ENCODE data around the gene MEGF8.
A peak's percentile ranks its signal among the peaks of the same experiment; 100 is the strongest.

Gene MEGF8, protein sequence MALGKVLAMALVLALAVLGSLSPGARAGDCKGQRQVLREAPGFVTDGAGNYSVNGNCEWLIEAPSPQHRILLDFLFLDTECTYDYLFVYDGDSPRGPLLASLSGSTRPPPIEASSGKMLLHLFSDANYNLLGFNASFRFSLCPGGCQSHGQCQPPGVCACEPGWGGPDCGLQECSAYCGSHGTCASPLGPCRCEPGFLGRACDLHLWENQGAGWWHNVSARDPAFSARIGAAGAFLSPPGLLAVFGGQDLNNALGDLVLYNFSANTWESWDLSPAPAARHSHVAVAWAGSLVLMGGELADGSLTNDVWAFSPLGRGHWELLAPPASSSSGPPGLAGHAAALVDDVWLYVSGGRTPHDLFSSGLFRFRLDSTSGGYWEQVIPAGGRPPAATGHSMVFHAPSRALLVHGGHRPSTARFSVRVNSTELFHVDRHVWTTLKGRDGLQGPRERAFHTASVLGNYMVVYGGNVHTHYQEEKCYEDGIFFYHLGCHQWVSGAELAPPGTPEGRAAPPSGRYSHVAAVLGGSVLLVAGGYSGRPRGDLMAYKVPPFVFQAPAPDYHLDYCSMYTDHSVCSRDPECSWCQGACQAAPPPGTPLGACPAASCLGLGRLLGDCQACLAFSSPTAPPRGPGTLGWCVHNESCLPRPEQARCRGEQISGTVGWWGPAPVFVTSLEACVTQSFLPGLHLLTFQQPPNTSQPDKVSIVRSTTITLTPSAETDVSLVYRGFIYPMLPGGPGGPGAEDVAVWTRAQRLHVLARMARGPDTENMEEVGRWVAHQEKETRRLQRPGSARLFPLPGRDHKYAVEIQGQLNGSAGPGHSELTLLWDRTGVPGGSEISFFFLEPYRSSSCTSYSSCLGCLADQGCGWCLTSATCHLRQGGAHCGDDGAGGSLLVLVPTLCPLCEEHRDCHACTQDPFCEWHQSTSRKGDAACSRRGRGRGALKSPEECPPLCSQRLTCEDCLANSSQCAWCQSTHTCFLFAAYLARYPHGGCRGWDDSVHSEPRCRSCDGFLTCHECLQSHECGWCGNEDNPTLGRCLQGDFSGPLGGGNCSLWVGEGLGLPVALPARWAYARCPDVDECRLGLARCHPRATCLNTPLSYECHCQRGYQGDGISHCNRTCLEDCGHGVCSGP (N-terminal part only)

DNA sequence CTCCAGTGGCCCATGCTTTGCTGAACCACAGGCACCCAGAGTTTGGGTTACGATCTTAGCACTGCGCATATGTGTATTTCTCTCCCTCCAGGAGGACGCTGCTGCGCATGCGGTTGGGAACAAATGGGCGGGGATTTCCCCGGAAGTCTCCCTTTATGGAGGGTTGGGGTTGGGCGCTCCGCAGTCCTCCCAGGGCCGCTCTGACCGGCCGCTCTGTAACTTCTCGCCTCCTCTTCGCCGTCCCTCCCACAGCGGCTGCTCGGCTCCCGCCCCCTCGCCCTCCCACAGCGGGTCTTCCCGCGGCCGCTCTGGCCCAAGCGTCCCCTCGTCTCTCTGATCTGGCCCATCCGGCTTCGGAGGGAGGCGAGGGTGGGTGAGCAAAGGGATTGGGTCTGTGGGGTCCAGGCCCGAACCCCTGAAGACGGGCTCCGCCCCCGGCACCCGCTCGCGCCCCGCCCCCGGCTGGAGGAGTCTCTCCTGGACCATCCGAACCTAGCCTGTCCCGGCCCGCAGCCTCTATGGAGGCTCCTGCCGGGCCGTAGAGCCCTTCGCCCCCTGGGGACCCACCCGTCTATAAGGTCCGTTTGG lies at the start of gene MEGF8:
MEGF8 (plus strand) TSS at position 328 of the 588 bp plus-strand sequence. CDS start 609 bp downstream, outside the sequence.
- DNase-seq (ENCODE audit: low spot score), result peak; percentile 99
- TF ChIP-seq, protein P1, sequence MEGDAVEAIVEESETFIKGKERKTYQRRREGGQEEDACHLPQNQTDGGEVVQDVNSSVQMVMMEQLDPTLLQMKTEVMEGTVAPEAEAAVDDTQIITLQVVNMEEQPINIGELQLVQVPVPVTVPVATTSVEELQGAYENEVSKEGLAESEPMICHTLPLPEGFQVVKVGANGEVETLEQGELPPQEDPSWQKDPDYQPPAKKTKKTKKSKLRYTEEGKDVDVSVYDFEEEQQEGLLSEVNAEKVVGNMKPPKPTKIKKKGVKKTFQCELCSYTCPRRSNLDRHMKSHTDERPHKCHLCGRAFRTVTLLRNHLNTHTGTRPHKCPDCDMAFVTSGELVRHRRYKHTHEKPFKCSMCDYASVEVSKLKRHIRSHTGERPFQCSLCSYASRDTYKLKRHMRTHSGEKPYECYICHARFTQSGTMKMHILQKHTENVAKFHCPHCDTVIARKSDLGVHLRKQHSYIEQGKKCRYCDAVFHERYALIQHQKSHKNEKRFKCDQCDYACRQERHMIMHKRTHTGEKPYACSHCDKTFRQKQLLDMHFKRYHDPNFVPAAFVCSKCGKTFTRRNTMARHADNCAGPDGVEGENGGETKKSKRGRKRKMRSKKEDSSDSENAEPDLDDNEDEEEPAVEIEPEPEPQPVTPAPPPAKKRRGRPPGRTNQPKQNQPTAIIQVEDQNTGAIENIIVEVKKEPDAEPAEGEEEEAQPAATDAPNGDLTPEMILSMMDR (IDR thresholded peaks at IDR 0.05; ENCODE audit: extremely low read depth, missing control alignments), result peak; percentile 88

DNA sequence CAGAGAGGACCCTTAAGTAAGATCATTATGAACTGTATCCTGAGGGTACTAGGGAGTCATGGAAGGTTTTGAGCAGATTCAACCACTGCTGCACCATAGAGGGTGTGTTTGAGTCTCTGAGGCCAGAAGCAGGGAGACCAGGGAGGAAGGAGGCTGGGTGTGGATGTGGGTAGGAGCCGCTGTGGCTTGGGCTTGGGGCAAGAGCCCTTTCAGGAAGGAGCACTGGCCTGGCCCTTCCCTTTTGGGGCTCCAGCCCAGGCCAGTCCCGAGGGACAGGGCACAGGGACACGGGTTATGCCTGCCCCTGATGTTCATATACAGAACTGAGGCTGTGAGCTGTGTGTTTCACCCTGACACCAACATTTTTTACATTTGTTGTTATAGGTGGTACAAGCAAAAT lies 49.2 kb upstream of the MEGF8 start:
- TF ChIP-seq, protein P1 (IDR thresholded peaks at IDR 0.05; ENCODE audit: extremely low read depth, missing control alignments), result no peak

DNA sequence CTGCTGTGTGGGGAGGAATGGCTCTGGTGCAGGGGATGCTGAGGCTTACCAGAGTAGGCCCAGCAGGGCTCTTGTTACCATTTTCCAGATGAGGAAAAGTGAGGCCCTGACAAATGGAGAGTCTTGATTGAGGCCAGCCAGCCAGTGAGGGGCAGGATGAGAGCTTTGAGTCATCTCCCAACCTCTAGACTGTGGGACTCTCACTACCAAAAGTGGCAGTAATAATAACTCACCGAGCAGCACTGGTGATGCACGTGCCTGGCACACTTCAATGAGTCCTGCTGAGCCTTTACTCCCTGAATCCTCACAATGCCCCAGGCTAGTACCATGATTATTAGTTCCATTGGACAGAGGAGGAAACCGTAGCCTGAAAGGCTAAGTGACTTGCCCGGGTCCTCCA lies 48.6 kb upstream of the MEGF8 start:
- TF ChIP-seq, protein P1 (IDR thresholded peaks at IDR 0.05; ENCODE audit: extremely low read depth, missing control alignments), result no peak
- DNase-seq (ENCODE audit: low spot score), result no peak

More for the DNA sequence above, 49.2 kb upstream of the MEGF8 start:
- DNase-seq (ENCODE audit: low spot score), result no peak

DNA sequence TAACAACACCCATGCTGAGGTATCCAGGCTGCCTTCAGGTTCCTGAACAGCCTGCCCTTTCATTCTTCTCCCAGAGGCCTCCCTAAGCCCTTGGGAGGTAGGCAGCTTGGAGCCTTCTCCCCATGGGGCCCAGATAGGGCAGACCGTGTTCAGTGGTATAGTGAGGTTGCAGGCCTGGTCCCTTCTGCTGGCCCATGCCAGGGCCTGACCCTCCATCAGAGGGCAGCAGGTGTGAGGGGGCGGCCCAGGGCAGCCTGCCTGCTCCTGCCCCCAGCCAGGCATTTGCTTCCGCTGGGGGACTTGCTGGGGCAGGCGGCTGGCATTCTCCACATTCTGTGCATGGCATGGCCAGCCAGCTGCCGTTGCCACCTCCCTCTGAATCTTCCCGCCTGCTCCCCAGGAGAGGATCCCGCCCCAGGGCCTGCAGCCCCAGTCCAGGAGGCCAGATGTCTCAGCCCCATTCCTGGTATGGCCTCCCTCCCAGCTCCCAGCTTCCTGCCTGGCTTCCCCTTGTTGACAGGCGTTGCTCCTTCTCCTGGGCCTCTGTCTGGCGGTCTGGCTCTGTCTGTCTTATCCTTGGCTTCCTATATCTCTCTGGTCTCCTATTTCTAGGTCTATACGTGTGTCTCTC lies 47.5 kb upstream of the MEGF8 start:
- DNase-seq (ENCODE audit: low spot score), result no peak

DNA sequence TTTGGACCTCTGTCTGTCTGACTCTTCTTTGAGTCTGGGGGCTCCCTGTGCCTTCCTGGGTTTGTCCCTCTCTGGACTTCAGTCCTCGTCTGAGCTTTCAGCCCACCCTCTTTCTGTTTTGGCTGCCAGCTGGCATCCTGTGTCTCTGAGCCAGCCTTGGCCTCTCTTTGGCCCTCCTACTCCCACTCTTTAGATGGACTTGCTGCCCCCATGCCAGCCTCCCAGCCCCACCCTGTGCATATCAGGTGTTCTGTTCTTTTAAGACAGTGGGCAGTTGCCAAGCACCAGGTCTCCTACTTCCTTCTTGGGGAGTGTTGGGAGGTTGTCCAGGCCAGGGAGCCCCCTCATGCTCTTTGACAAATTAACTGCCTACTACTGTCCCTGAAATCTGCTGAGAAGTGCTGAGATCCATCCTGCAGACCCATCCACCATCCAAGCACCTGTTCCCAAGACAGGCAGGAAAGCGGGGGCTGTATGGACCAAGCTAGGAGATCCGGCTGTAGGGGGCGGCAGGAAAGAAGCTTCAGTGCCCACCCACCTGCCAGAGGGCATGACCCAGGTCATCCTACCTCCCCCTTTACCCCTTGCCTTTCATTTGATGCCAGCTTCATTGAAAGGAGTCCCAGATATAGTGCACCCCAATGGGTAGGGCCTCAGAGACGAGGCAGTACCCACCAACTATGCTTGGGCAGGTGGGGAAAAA lies 46.8 kb upstream of the MEGF8 start:
- TF ChIP-seq, protein P1 (IDR thresholded peaks at IDR 0.05; ENCODE audit: extremely low read depth, missing control alignments), result no peak
- no peak for DNase-seq (ENCODE audit: low spot score)

More for the DNA sequence above, 47.5 kb upstream of the MEGF8 start:
- TF ChIP-seq, protein P1 (IDR thresholded peaks at IDR 0.05; ENCODE audit: extremely low read depth, missing control alignments), result no peak

DNA sequence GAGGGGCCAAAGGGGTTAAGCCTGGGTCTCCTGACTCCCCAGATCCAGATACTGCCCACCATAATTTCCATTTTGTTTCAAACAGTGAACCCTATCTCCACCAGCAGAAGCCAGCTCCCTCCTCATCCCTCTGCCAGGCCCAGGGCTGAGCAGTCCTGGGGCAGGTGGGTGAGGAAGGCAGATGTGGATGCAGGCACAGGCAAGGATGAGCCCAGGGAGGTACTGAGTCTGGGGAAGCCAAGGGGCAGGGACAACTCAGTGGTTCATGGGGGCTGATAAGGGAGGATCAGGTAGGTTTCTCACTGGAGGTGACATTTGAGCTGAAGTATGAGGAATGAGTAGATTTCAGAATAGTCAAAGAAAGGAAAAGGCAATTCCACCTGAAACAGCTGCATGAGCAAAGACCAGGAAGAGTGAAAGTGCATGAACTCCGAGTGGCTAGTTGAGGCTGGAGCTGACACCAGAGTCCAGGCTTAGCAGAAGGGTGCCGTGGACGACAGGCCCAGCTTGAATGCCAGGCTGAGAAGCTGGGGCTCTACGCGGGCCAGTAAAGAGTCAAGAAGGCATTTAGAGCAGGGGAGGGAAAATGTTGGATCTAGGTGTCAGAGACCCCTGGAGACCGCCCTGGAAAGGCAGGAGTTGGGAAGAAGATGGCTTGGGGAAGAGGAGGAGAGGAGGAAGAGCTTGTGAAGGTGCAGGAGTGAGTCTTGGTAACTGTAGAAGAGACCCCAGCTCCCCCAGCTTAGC lies 46.1 kb upstream of the MEGF8 start:
- TF ChIP-seq, protein P1 (IDR thresholded peaks at IDR 0.05; ENCODE audit: extremely low read depth, missing control alignments), result no peak
- DNase-seq (ENCODE audit: low spot score), result no peak

Measured in GM20000 (cell line).